Measurements from ENCODE around the gene SH2D7.
A peak's percentile ranks its signal among the peaks of the same experiment; 100 is the strongest.

The SH2D7 gene

GRCh38 chr15:78061963-78062427, 30.4 kb upstream of the SH2D7 start:
- DNase-seq (ENCODE audit: extremely low read depth, low read depth): no peak
- TF ChIP-seq, protein P1, sequence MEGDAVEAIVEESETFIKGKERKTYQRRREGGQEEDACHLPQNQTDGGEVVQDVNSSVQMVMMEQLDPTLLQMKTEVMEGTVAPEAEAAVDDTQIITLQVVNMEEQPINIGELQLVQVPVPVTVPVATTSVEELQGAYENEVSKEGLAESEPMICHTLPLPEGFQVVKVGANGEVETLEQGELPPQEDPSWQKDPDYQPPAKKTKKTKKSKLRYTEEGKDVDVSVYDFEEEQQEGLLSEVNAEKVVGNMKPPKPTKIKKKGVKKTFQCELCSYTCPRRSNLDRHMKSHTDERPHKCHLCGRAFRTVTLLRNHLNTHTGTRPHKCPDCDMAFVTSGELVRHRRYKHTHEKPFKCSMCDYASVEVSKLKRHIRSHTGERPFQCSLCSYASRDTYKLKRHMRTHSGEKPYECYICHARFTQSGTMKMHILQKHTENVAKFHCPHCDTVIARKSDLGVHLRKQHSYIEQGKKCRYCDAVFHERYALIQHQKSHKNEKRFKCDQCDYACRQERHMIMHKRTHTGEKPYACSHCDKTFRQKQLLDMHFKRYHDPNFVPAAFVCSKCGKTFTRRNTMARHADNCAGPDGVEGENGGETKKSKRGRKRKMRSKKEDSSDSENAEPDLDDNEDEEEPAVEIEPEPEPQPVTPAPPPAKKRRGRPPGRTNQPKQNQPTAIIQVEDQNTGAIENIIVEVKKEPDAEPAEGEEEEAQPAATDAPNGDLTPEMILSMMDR (IDR thresholded peaks at IDR 0.05; ENCODE audit: low read depth, low read length): no peak

- TF ChIP-seq, protein P1 (IDR thresholded peaks at IDR 0.05; ENCODE audit: low read depth, low read length): no peak
- DNase-seq (ENCODE audit: extremely low read depth, low read depth): no peak
Measured at GRCh38 chr15:78063217-78063616, 29.1 kb upstream of the SH2D7 start.

GRCh38 chr15:78063970-78064385, 28.4 kb upstream of the SH2D7 start:
- TF ChIP-seq, protein P1 (IDR thresholded peaks at IDR 0.05; ENCODE audit: low read depth, low read length): no peak
- no peak for DNase-seq (ENCODE audit: extremely low read depth, low read depth)

DNA sequence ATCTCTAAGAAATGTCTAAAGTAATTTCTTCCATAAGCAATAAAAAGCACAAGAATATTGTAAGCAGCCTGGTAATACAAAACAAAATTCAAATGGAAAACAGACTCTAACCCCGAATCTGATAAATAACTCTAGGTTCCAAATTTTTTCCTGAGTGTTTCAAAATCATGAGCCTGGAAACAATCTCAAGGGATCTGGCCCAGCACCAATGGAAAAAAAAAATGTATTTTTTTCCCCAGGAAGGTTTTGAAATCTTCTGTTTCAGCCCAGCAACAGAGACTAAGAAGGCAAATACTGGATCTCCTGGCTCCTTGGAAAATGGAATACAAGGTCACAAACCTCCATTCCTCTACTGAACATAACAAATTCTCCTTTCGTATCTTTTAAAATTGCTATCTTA, 27.8 kb upstream of the SH2D7 start:
- TF ChIP-seq, protein P1 (IDR thresholded peaks at IDR 0.05; ENCODE audit: low read depth, low read length): no peak
- DNase-seq (ENCODE audit: extremely low read depth, low read depth): no peak

- TF ChIP-seq, protein P1 (IDR thresholded peaks at IDR 0.05; ENCODE audit: low read depth, low read length): no peak
- peak; percentile 95 for DNase-seq (ENCODE audit: extremely low read depth, low read depth)
Measured at GRCh38 chr15:78065284-78065872, 27.0 kb upstream of the SH2D7 start.

DNA sequence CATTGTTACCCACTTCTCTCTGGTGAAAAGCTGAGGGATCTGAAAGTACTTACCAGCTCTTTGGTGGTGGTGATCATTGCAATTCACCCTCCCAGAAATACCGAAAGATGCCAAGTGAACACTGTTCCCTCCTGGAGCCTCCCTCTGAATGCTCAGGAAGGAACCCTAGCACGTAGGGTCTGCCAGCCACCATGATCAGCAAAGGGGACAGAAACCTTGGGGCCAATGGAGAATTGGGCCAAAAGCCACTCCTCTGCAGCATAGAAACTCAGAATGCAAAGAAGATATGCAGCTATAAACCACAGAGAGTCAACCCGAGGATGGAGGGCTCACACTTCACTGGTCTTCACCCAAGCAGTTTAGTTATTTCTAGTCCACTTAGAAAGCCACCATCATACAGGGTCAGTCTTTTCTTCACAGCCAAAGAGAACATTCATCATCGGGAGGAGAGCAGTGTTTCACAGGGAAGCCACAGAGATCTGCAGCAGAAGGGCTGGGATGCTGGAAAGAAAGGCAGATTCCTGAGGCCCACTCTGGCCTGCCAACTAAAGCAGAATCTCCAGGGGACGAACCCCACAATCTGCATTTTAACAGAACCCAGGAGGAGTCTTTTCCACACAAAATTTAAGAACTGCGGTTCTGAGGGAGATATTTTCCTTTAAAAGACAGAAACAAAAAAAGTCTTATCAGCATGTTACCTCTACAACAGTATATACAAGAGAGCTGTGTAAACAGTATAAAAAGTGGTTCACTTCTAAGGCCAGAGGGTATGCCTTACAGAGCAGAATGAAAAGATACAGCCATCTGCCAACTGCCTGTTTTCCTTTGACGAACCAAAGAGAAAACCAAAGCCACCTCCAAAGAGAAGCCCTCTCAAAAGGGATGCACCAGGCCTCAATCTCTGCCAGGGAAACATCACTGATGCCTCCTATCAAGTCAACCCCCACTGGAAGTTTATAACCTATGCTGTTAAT, 26.1 kb upstream of the SH2D7 start:
- no peak for DNase-seq (ENCODE audit: extremely low read depth, low read depth)
- TF ChIP-seq, protein P1 (IDR thresholded peaks at IDR 0.05; ENCODE audit: low read depth, low read length): no peak
